Measurements from ENCODE around the gene SLIT3.

The SLIT3 gene

DNA sequence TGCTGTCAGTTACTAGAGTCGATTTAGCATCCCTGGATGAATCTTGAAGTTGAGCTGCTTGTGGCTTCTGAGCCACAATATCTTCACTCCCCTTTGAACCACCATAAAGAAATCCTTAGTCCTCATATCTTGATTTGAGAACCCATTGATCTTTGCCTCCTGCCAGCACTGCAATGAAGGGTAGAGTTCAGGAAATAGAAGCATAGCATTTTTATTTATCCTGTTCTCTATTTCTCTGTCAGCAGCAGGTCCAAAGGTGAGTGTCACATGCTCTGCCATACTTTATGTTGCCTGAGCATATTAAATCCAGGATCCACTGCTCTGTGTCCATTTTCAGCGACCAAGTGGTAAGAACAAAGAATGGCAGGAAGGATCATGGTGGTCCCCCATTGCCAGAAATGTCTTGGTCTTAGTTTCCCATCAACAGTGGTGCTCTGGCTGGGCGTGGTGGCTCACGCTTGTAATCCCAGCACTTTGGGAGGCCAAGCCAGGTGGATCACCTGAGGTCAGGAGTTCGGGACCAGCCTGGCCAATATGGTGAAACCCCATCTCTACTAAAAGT is 641.6 kb downstream of the SLIT3 start:
- Histone ChIP-seq H3K9me2 (replicated peaks; ENCODE audit: control insufficient read depth, low read length) (no peaks in the 10 kb centered on the region), H3K9me3 (ENCODE audit: control insufficient read depth, insufficient read depth, low read length) (no peaks in the 10 kb centered on the region), H3K4me3 (ENCODE audit: low read length) (no peak overlapping the region), H3F3A (ENCODE audit: control insufficient read depth, insufficient read depth) (no peaks in the 10 kb centered on the region), H3K27ac (ENCODE audit: low read depth, low read length) (no peak overlapping the region), H3K4me2 (ENCODE audit: low read length) (no peak overlapping the region), H3K27me3 (ENCODE audit: control insufficient read depth, low read length) (peaks cover 10% of the 10 kb centered on the region), H3K79me2 (ENCODE audit: control insufficient read depth, low read length) (no peaks in the 10 kb centered on the region), H3K4me1 (ENCODE audit: control insufficient read depth, low read length) (no peaks in the 10 kb centered on the region), H3K36me3 (ENCODE audit: control insufficient read depth, low read length) (no peaks in the 10 kb centered on the region), H4K20me1 (ENCODE audit: control insufficient read depth, insufficient read depth, low read depth, low read length) (no peaks in the 10 kb centered on the region)
- TF ChIP-seq, protein P1, sequence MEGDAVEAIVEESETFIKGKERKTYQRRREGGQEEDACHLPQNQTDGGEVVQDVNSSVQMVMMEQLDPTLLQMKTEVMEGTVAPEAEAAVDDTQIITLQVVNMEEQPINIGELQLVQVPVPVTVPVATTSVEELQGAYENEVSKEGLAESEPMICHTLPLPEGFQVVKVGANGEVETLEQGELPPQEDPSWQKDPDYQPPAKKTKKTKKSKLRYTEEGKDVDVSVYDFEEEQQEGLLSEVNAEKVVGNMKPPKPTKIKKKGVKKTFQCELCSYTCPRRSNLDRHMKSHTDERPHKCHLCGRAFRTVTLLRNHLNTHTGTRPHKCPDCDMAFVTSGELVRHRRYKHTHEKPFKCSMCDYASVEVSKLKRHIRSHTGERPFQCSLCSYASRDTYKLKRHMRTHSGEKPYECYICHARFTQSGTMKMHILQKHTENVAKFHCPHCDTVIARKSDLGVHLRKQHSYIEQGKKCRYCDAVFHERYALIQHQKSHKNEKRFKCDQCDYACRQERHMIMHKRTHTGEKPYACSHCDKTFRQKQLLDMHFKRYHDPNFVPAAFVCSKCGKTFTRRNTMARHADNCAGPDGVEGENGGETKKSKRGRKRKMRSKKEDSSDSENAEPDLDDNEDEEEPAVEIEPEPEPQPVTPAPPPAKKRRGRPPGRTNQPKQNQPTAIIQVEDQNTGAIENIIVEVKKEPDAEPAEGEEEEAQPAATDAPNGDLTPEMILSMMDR (IDR thresholded peaks at IDR 0.05; ENCODE audit: low read depth, low read length, poor library complexity, severe bottlenecking), result no peak
- TF ChIP-seq EZH2phosphoT487 (IDR thresholded peaks at IDR 0.05; ENCODE audit: borderline replicate concordance, low read length), result no peak

DNA sequence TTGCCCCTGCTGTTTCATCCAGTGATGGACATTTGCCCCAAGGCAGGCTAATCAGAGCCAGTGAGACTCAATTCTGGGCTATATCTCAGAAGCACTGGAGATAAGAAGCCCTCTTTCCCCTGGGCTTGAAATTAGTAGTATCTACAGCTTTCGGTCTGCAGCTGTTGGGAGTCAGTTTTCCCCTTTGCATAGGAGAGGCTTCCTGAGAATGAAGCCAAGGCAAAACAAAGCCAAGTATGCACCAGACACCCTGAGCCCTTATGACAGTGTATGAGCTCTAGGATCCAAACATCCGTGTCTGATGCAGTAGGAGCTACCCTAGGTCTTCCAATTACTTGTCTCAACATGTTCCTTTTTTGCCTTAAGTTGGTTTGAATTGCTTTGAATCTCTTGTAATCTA is 642.5 kb downstream of the SLIT3 start:
- no peaks in the 10 kb centered on the region for H3K9me2 ChIP-seq (replicated peaks; ENCODE audit: control insufficient read depth, low read length)
- no peak overlapping the region for H3K4me3 ChIP-seq (ENCODE audit: low read length)
- H3K27me3 ChIP-seq (ENCODE audit: control insufficient read depth, low read length), result peaks cover 7% of the 10 kb centered on the region; the same call in 1 of the 2 replicates
- no peak overlapping the region for H3K4me2 ChIP-seq (ENCODE audit: low read length)
- no peaks in the 10 kb centered on the region for H3K9me3 ChIP-seq (ENCODE audit: control insufficient read depth, insufficient read depth, low read length)
- H3F3A ChIP-seq (ENCODE audit: control insufficient read depth, insufficient read depth), result no peaks in the 10 kb centered on the region
- no peak overlapping the region for H3K27ac ChIP-seq (ENCODE audit: low read depth, low read length)
- no peaks in the 10 kb centered on the region for H3K36me3 ChIP-seq (ENCODE audit: control insufficient read depth, low read length)
- TF ChIP-seq, protein P1 (IDR thresholded peaks at IDR 0.05; ENCODE audit: low read depth, low read length, poor library complexity, severe bottlenecking), result no peak
- TF ChIP-seq EZH2phosphoT487 (IDR thresholded peaks at IDR 0.05; ENCODE audit: borderline replicate concordance, low read length), result no peak
- no peaks in the 10 kb centered on the region for H3K4me1 ChIP-seq (ENCODE audit: control insufficient read depth, low read length)
- no peaks in the 10 kb centered on the region for H4K20me1 ChIP-seq (ENCODE audit: control insufficient read depth, insufficient read depth, low read depth, low read length)
- no peaks in the 10 kb centered on the region for H3K79me2 ChIP-seq (ENCODE audit: control insufficient read depth, low read length)

DNA sequence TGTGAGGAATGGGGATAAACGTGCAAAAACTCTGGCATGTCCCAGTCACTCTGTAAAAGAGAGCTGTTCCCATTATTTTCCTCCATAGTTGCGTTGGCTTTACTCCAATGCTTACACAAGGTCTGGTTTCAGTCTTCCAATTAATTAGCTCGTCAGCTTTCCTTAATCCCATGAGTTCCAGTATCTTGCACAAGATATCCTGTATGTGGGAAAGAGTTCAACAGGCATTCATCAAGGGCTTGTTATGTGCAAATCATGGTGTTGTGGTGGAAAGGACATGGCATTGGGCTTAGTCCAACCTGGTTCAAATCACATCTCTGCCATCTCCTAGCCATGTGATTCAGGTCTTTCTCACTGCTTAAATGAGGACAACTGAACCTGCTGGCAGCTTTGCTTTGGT is 644.3 kb downstream of the SLIT3 start:
- no peaks in the 10 kb centered on the region for H3K36me3 ChIP-seq (ENCODE audit: control insufficient read depth, low read length)
- H4K20me1 ChIP-seq (ENCODE audit: control insufficient read depth, insufficient read depth, low read depth, low read length), result no peaks in the 10 kb centered on the region
- H3K4me1 ChIP-seq (ENCODE audit: control insufficient read depth, low read length), result no peaks in the 10 kb centered on the region
- no peak overlapping the region for H3K27ac ChIP-seq (ENCODE audit: low read depth, low read length)
- H3K9me2 ChIP-seq (replicated peaks; ENCODE audit: control insufficient read depth, low read length), result no peaks in the 10 kb centered on the region
- no peaks in the 10 kb centered on the region for H3F3A ChIP-seq (ENCODE audit: control insufficient read depth, insufficient read depth)
- H3K4me3 ChIP-seq (ENCODE audit: low read length), result no peak overlapping the region
- TF ChIP-seq EZH2phosphoT487 (IDR thresholded peaks at IDR 0.05; ENCODE audit: borderline replicate concordance, low read length), result no peak
- TF ChIP-seq, protein P1 (IDR thresholded peaks at IDR 0.05; ENCODE audit: low read depth, low read length, poor library complexity, severe bottlenecking), result no peak
- no peaks in the 10 kb centered on the region for H3K79me2 ChIP-seq (ENCODE audit: control insufficient read depth, low read length)
- no peaks in the 10 kb centered on the region for H3K9me3 ChIP-seq (ENCODE audit: control insufficient read depth, insufficient read depth, low read length)
- peaks cover 7% of the 10 kb centered on the region; the same call in 1 of the 2 replicates for H3K27me3 ChIP-seq (ENCODE audit: control insufficient read depth, low read length)
- no peak overlapping the region for H3K4me2 ChIP-seq (ENCODE audit: low read length)

All from DOHH2 (cell line).